Fibroblast of villous mesenchyme (primary cell): ENCODE results near the gene APBB3. TPM values are rescaled to one million over a fixed set of nuclear protein-coding genes. Genes with fewer than 3 reads are reported as not detected.
A peak's percentile ranks its signal among the peaks of the same experiment; 100 is the strongest.

Experiments used
- DNase-seq: peaks from one replicate; pipeline ENCODE4 v3.0.0-alpha.2; 2010; ENCODE audit warnings: low read depth
- H3K4me3 ChIP-seq: 2 replicates; pipeline ENCODE4 v1.5.1; 2011; ENCODE audit warnings: low read depth, mild to moderate bottlenecking, low read length
- total RNA-seq: library from RNA; depleted of rRNA; stranded (reverse); fragments of >200 nt; gene quantifications from 2 replicates; pipeline ENCODE4 v1.2.3, GENCODE V29; 2012
- TF ChIP-seq, protein P1 (sequence below): IDR thresholded peaks from 2 replicates; pipeline ENCODE4 v1.5.1; 2012; ENCODE audit warnings: low read depth, mild to moderate bottlenecking, low read length; ENCODE audit not compliant: insufficient read depth

The APBB3 gene
- total RNA-seq, 1 donor, result 14.7 TPM

DNA sequence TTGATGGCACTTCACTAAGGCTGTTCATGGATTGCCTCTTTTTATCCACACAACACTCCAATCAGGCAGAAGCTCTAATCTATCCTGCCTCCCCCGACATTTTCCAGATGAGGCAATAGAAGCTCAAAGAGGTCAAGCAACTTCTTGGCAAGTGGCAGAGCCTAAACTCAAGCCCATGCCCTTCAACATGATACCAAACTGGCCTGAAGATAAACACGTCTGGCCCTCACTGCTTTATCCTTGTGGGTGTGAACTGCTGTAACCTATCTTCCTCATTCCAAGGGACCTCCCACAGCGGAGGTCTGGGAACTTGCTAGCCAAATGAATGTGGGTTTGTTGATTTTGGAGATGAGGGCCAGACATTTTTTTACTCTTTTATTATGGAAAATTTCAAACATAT lies 9.8 kb upstream of the APBB3 start:
- DNase-seq, result peak; percentile 73
- no peak overlapping the region for H3K4me3 ChIP-seq
- TF ChIP-seq, protein P1, sequence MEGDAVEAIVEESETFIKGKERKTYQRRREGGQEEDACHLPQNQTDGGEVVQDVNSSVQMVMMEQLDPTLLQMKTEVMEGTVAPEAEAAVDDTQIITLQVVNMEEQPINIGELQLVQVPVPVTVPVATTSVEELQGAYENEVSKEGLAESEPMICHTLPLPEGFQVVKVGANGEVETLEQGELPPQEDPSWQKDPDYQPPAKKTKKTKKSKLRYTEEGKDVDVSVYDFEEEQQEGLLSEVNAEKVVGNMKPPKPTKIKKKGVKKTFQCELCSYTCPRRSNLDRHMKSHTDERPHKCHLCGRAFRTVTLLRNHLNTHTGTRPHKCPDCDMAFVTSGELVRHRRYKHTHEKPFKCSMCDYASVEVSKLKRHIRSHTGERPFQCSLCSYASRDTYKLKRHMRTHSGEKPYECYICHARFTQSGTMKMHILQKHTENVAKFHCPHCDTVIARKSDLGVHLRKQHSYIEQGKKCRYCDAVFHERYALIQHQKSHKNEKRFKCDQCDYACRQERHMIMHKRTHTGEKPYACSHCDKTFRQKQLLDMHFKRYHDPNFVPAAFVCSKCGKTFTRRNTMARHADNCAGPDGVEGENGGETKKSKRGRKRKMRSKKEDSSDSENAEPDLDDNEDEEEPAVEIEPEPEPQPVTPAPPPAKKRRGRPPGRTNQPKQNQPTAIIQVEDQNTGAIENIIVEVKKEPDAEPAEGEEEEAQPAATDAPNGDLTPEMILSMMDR, result no peak

DNA sequence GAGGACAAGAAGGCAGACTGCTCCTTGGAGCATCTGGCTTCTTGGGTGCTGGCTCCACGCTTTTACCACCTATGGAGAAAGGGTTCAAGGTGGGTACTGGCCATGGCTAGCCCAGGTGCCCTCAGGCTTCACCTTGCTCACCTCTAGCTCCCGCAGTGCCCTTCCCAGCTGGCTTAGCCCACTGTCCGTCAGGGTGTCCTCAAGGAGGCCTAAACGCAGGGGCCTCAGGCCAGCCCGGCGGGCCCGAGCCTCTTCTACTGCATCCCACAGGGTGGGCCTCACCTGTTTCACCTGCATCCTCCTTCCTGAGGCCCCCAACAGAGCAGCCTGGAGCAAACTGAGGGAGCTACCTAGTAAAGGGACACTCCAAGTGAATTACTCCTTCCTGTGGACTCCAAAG lies 9.3 kb upstream of the APBB3 start:
- TF ChIP-seq, protein P1, result no peak
- no peak overlapping the region for H3K4me3 ChIP-seq
- DNase-seq, result no peak

DNA sequence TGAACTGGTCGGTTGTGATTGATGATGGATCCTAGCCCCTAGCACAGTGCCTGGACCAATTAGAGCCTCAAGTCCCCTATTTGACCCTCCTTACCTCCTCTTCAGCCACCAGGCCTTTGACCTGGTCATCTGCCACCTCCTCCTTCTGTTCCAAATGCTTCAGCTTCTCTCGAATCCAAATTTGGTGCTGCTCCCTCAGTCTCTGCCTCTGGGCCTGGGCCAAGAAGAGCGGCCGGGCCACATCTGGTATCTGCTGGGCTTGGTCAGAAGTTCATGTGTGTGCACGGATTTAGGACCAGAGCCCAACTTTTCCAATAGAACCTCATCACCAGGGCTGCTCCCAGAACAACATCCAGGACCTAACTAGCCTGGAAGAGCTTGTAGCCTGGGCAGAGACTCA lies 6.7 kb upstream of the APBB3 start:
- TF ChIP-seq, protein P1, result no peak
- H3K4me3 ChIP-seq, result no peak overlapping the region
- no peak for DNase-seq

DNA sequence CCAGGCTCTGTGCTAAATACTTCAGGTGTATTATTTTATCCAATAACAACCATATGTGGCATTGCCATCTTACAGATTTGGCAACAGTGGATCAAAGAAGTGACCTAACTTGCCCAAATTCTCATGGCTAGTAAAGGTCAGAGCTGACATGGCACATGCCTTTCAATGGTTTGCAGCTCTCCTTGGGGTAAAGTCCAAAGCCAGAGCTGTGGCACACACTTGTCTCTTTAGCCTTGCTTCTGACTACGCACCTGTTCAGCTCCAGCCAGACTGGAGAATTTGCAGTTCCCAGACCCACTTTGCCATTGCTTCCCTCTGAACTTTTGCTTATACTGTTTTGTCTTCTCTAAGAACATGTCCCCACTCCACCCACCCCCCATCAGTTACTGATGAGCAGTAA lies 6.1 kb upstream of the APBB3 start:
- DNase-seq, result no peak
- no peak overlapping the region for H3K4me3 ChIP-seq
- TF ChIP-seq, protein P1, result no peak

DNA sequence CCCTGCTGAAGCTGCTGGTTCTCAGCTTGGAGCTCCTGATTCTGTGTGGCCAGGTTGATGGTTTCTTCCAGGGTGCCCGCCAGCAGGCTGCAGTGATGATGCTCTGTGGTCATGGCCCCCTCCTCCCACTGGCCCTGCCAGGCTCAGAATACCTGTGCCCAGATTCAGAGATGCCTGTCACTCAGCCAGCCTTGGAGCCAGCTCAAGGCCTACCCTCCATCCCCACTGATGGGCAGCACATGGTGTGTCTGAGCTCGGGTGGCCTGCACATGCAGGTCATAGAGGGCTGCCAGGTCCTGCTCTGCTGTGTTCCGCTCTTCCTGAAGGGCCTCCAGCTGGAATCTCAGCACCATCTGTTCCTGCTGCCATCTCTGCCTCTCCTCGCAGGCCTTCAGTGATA lies 5.7 kb upstream of the APBB3 start:
- TF ChIP-seq, protein P1, result no peak
- DNase-seq, result no peak
- no peak overlapping the region for H3K4me3 ChIP-seq

DNA sequence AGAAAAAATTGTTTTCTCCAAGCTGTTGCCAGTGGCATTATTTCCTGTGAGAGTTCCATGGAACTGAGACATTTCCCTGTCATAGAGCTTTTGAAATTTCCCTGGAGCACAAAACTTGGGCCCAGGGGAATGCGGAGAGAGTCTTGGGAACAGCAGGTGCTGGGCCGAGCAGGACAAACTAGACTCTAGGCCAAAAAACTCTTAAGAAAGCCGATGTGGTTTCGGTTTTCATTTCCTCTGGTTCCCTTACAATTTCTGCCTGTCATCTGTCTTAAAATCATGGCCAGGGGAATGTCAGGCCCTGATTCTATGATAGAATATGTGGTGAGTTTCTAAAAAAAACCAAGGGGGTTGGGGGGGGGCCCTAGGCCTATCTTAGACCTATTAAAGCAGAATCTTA lies 4.8 kb upstream of the APBB3 start:
- no peak for DNase-seq
- H3K4me3 ChIP-seq, result no peak overlapping the region
- TF ChIP-seq, protein P1, result no peak

DNA sequence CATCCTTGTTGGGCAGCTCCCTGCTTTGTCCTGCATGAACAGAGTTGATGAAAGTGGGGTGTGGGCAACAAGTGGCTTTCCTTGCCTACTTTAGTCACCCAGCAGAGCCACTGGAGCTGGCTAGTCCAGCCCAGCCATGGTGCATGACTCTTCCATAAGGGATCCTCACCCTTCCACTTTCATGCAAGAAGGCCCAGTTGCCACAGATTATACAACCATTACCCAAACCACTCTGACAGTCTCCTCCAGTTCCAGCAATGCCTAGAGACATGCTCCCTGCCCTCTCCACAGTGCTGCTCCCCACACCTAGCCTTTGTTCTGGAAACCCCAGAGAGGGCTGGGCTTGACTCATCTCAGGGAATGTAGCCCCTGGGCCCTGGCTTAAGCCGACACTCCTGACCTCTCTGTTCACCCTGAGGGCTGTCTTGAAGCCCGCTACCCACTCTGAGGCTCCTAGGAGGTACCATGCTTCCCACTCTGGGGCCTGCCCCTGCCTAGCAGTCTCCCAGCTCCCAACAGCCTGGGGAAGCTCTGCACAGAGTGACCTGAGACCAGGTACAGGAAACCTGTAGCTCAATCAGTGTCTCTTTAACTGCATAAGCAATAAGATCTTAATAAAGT lies 4.2 kb upstream of the APBB3 start:
- no peak overlapping the region for H3K4me3 ChIP-seq
- no peak for DNase-seq
- TF ChIP-seq, protein P1, result no peak
